A673 (cell line): ENCODE data around the gene C3AR1.

Experiments
- EZH2 ChIP-seq: fragments of 200-600 bp; sonication (generic); IDR thresholded peaks from 2 replicates; pipeline ENCODE4 v1.6.1; 2017; ENCODE audit warnings: borderline replicate concordance, low read depth, mild to moderate bottlenecking, mixed read lengths, antibody characterized with exemption, low read length; ENCODE audit not compliant: poor library complexity, severe bottlenecking
- TF ChIP-seq, protein P1 (sequence below): fragments of 300-800, 200-600 bp; sonication (generic); conservative IDR thresholded peaks from 2 replicates; pipeline ENCODE4 v1.5.1; 2017; ENCODE audit warnings: low read depth, mild to moderate bottlenecking, antibody characterized with exemption, low read length, moderate library complexity, mixed read lengths

DNA sequence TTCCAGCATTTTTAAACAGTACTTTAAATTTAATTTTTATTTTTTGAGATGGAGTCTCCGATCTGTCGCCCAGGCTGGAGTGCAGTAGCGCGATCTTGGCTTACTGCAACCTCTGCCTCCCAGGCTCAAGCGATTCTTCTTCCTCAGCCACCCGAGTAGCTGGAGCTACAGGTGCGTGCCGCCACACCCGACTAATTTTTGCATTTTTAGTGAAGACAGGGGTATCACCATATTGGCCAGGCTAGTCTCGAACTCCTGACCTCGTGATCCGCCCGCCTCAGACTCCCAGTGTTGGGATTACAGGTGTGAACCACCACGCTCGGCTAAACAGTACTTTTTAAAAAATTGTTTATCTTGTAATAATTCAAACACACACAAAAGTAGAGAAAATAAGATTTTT lies 37.9 kb downstream of the C3AR1 start:
- TF ChIP-seq, protein P1, sequence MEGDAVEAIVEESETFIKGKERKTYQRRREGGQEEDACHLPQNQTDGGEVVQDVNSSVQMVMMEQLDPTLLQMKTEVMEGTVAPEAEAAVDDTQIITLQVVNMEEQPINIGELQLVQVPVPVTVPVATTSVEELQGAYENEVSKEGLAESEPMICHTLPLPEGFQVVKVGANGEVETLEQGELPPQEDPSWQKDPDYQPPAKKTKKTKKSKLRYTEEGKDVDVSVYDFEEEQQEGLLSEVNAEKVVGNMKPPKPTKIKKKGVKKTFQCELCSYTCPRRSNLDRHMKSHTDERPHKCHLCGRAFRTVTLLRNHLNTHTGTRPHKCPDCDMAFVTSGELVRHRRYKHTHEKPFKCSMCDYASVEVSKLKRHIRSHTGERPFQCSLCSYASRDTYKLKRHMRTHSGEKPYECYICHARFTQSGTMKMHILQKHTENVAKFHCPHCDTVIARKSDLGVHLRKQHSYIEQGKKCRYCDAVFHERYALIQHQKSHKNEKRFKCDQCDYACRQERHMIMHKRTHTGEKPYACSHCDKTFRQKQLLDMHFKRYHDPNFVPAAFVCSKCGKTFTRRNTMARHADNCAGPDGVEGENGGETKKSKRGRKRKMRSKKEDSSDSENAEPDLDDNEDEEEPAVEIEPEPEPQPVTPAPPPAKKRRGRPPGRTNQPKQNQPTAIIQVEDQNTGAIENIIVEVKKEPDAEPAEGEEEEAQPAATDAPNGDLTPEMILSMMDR: no peak
- no peak for TF ChIP-seq EZH2
